GM12878 (cell line): ENCODE results near the gene KCNH5. TPM values are rescaled to one million over a fixed set of nuclear protein-coding genes. Genes with fewer than 3 reads are reported as not detected.

Source experiments
- ATAC-seq: fragments of 200-7000 bp; cut with Tn5 transposase; 3 replicates; pipeline ENCODE4 v1.9.1; 2020; ENCODE audit warnings: mild to moderate bottlenecking, moderate library complexity
- BruUV-seq: library from RNA; stranded (reverse); fragments of 400-500 nt; replicated peaks from 2 replicates; lab custom pipeline; 2021; lab: Mats Ljungman, UMichigan
- CTCF ChIA-PET: fragments of 300-600 bp; sonication (Branson Sonifier 250); formaldehyde crosslinking; extraction: SDS; loops from one replicate; lab custom pipeline; 2021; ENCODE audit warnings: inconsistent platforms; lab: Yijun Ruan, JAX
- POLR2A ChIA-PET: fragments of 350-600 bp; formaldehyde crosslinking; extraction: SDS; loops from one replicate; lab custom pipeline; 2021; ENCODE audit warnings: inconsistent platforms; lab: Charles Lee
- RAD21 ChIA-PET: fragments of 300-600 bp; sonication (Branson Sonifier 250); formaldehyde crosslinking; loops from one replicate; lab custom pipeline; 2023; ENCODE audit warnings: antibody characterized with exemption; ENCODE audit not compliant: unreplicated experiment; lab: Charles Lee
- SMC1A ChIA-PET: fragments of 300-600 bp; sonication (Branson Sonifier 250); formaldehyde crosslinking; loops from one replicate; lab custom pipeline; 2023; ENCODE audit not compliant: unreplicated experiment, uncharacterized antibody; lab: Charles Lee
- DNase-seq: peaks from one replicate; pipeline ENCODE4 v3.0.0-alpha.2; 2011; ENCODE audit warnings: low read depth, low spot score
- FAIRE-seq: peaks from 3 replicates; lab custom pipeline; 2011; peaks lifted over from hg19 to GRCh38; lab: Jason Lieb, UNC
- H2AFZ ChIP-seq: 2 replicates; pipeline ENCODE4 v1.6.0; 2011; ENCODE audit warnings: low read depth, low read length, control low read depth; ENCODE audit not compliant: control insufficient read depth
- H3K27ac ChIP-seq: 2 replicates; pipeline ENCODE4 v1.5.1; 2011; ENCODE audit warnings: control low read depth; ENCODE audit not compliant: control insufficient read depth, insufficient read depth
- H3K27me3 ChIP-seq, 2 experiments: replicated peaks in 1 of 2; 2 replicates each; pipeline versions ENCODE4 v1.6.0 to v1.6.1; 2011; ENCODE audit warnings: low read length in 1 of 2; ENCODE audit not compliant: control insufficient read depth in 2 of 2, insufficient read depth in 2 of 2
- H3K36me3 ChIP-seq, 2 experiments: 2 replicates each; pipeline ENCODE4 v1.5.1; 2011; ENCODE audit warnings: low read length in 1 of 2; ENCODE audit not compliant: control insufficient read depth in 2 of 2, insufficient read depth in 2 of 2
- H3K4me1 ChIP-seq: 2 replicates; pipeline ENCODE4 v1.6.1; 2011; ENCODE audit warnings: mild to moderate bottlenecking, low read length, moderate library complexity, mixed read lengths; ENCODE audit not compliant: control insufficient read depth, insufficient read depth
- H3K4me2 ChIP-seq: 2 replicates; pipeline ENCODE4 v1.6.0; 2011; ENCODE audit warnings: control low read depth; ENCODE audit not compliant: control insufficient read depth, insufficient read depth
- H3K4me3 ChIP-seq: fragments of 200-600 bp; sonication (generic); 2 replicates; pipeline ENCODE4 v1.5.1; 2016
- H3K79me2 ChIP-seq: 2 replicates; pipeline ENCODE4 v1.6.0; 2011; ENCODE audit warnings: low read length; ENCODE audit not compliant: control insufficient read depth, insufficient read depth
- H3K9ac ChIP-seq: 2 replicates; pipeline ENCODE4 v1.8.0; 2011; ENCODE audit warnings: low read length, control low read depth, mixed read lengths; ENCODE audit not compliant: control insufficient read depth, insufficient read depth
- H3K9me3 ChIP-seq: replicated peaks from 3 replicates; pipeline ENCODE4 v1.5.1; 2011; ENCODE audit warnings: mild to moderate bottlenecking, low read length; ENCODE audit not compliant: control insufficient read depth, insufficient read depth
- H4K20me1 ChIP-seq: 2 replicates; pipeline ENCODE4 v1.6.0; 2011; ENCODE audit not compliant: control insufficient read depth, insufficient read depth
- ASH2L ChIP-seq: fragments of 300-600, 200-600 bp; sonication (generic); IDR thresholded peaks from 2 replicates; pipeline ENCODE4 v1.6.1; 2017; ENCODE audit warnings: low read depth, mild to moderate bottlenecking, borderline replicate concordance
- BACH1 ChIP-seq: fragments of 450-650 bp; IDR thresholded peaks from 2 replicates; pipeline ENCODE4 v1.6.1; 2017; ENCODE audit warnings: mild to moderate bottlenecking, borderline replicate concordance
- BCL3 ChIP-seq: IDR thresholded peaks from 2 replicates; pipeline ENCODE4 v1.6.1; 2011; ENCODE audit warnings: borderline replicate concordance, low read depth, mild to moderate bottlenecking, moderate library complexity, low read length; ENCODE audit not compliant: insufficient read depth, poor library complexity, severe bottlenecking
- BCLAF1 ChIP-seq: fragments of 450-650 bp; IDR thresholded peaks from 2 replicates; pipeline ENCODE4 v1.6.1; 2017; ENCODE audit warnings: antibody characterized with exemption, mild to moderate bottlenecking, moderate library complexity
- BRCA1 ChIP-seq: IDR thresholded peaks from 2 replicates; pipeline ENCODE4 v1.6.1; 2011; ENCODE audit warnings: low read depth, low read length, improper control_type of control experiment
- ETV6 ChIP-seq, 2 experiments: fragments of 450-650 bp in 1 of 2; IDR thresholded peaks in 1 of 2; conservative IDR thresholded peaks in 1 of 2; 2 replicates each; pipeline ENCODE4 v1.6.1; 2014; ENCODE audit warnings: antibody characterized with exemption in 1 of 2, borderline replicate concordance in 1 of 2, low read depth in 1 of 2, mild to moderate bottlenecking in 1 of 2, moderate library complexity in 1 of 2
- IRF4 ChIP-seq: IDR thresholded peaks from 2 replicates; pipeline ENCODE4 v1.6.1; 2011; ENCODE audit warnings: low read depth, low read length
- MTA2 ChIP-seq: fragments of 450-650 bp; IDR thresholded peaks from 2 replicates; pipeline ENCODE4 v1.6.1; 2016; ENCODE audit warnings: low read depth, mild to moderate bottlenecking, moderate library complexity
- MXI1 ChIP-seq: fragments of 150-350 bp; IDR thresholded peaks from 2 replicates; pipeline ENCODE4 v1.6.1; 2011; ENCODE audit warnings: low read depth, mild to moderate bottlenecking, inconsistent platforms, low read length, improper control_type of control experiment
- NR2C2 ChIP-seq: IDR thresholded peaks from 2 replicates; pipeline ENCODE4 v1.6.1; 2011; ENCODE audit warnings: borderline replicate concordance, low read depth; ENCODE audit not compliant: control insufficient read depth, insufficient read length
- PAX8 ChIP-seq: fragments of 450-650 bp; IDR thresholded peaks from 2 replicates; pipeline ENCODE4 v1.6.1; 2017; ENCODE audit warnings: mild to moderate bottlenecking, moderate library complexity
- RELB ChIP-seq: fragments of 450-650 bp; IDR thresholded peaks from 2 replicates; pipeline ENCODE4 v1.6.1; 2017; ENCODE audit warnings: low read depth, mild to moderate bottlenecking, moderate library complexity
- SMC3 ChIP-seq: IDR thresholded peaks from 2 replicates; pipeline ENCODE4 v1.6.1; 2011; ENCODE audit warnings: low read length, improper control_type of control experiment, borderline replicate concordance
- TCF12 ChIP-seq: IDR thresholded peaks from 2 replicates; pipeline ENCODE4 v1.6.1; 2011; ENCODE audit warnings: low read depth, mild to moderate bottlenecking, low read length
- WRNIP1 ChIP-seq: IDR thresholded peaks from 2 replicates; pipeline ENCODE4 v1.6.1; 2011; ENCODE audit warnings: low read depth, low read length, improper control_type of control experiment, borderline replicate concordance
- ZBTB4 ChIP-seq: fragments of 450-650 bp; formaldehyde crosslinking; IDR thresholded peaks from 2 replicates; pipeline ENCODE4 v1.4.0; 2022; ENCODE audit warnings: mild to moderate bottlenecking, moderate library complexity
- whole genome bisulfite sequencing: methylation state at CpG from one replicate; pipeline ENCODE4 v1.1.6; 2016; ENCODE audit warnings: low lambda C conversion rate; ENCODE audit not compliant: insufficient replicate concordance, insufficient coverage; ENCODE audit errors: missing lambda C conversion rate; 5-methylcytosine and 5-hydroxymethylcytosine counted together
- in situ Hi-C: fragments of 300-500 bp; cut with MboI; formaldehyde crosslinking; loops from 9 replicates; pipeline ENCODE4 v1.14.3; 2018; ENCODE audit warnings: mixed read lengths
- intact Hi-C: fragments of 100-400 bp; cut with micrococcal nuclease; formaldehyde crosslinking; loops from one replicate; pipeline ENCODE4 v1.14.2; 2022; ENCODE audit not compliant: unreplicated experiment
- polyA plus RNA-seq, 11 experiments: library from polyadenylated mRNA; depleted of rRNA in 4 of 11; unstranded in 6 of 11; stranded (reverse) in 5 of 11; fragments of >200 nt; fragmentation: Nextera tagmentation in 4 of 11; fragmentation: Illumina TruSeq in 1 of 11; extraction: Ambion mirVana in 4 of 11; extraction: Trizol in 1 of 11; gene quantifications; 1 replicate in 1 of 11; 2 replicates in 10 of 11; pipeline versions ENCODE4 v1.2.1 to v1.2.3, GENCODE V29; 2011 to 2016; ENCODE audit warnings: inconsistent platforms in 2 of 11, missing spikeins in 2 of 11, low read depth in 1 of 11
- total RNA-seq, 4 experiments: library from RNA; depleted of rRNA in 3 of 4; stranded (reverse); fragments of >200 nt in 3 of 4; fragmentation: Illumina TruSeq in 1 of 4; extraction: Trizol in 1 of 4; gene quantifications; 2 replicates each; pipeline versions ENCODE4 v1.2.1 to v1.2.3, GENCODE V29; 2013 to 2021

Gene KCNH5
- total and polyA plus RNA-seq, 10 of the 15 experiments (the other 5 are each of a cell fraction or from before 2014, with no cell fraction given) = under 0.01 to 0.04 (median 0.04) TPM; not detected in 7

- Histone ChIP-seq H3K36me3 (no peaks in the 10 kb centered on the region), H3K4me2 (no peak overlapping the region), H3K9me3 (no peaks in the 10 kb centered on the region), H2AFZ (no peak overlapping the region), H3K79me2 (no peaks in the 10 kb centered on the region), H3K4me3 (no peak overlapping the region), H3K9ac (no peak overlapping the region), H3K27me3 (no peaks in the 10 kb centered on the region), H3K27ac (no peak overlapping the region), H4K20me1 (no peaks in the 10 kb centered on the region), H3K4me1 (no peaks in the 10 kb centered on the region)
- ATAC-seq (no peak), DNase-seq (no peak), FAIRE-seq (no peak)
- no TSS peak for BruUV-seq
- RAD21 ChIA-PET = no interaction called here
- intact Hi-C loops (no loop called here), in situ Hi-C loops (no loop called here)
- CTCF ChIA-PET = no interaction called here
- POLR2A ChIA-PET = no interaction called here
- SMC1A ChIA-PET = no interaction called here
- 78% methylated on average over 2 of the region's 2 CpGs for WGBS
- no peak for TF ChIP-seq ETV6 (conservative IDR thresholded peaks at IDR 0.05 in 1 of 2, IDR thresholded peaks at IDR 0.05 in 1 of 2; ENCODE audit: borderline replicate concordance in 1 of 2, low read depth in 1 of 2)
- TF ChIP-seq NR2C2 = no peak
- no peak for TF ChIP-seq BCL3
- no peak for TF ChIP-seq IRF4
- no peak for TF ChIP-seq TCF12
- TF ChIP-seq BRCA1 = no peak
- TF ChIP-seq SMC3 = no peak
- TF ChIP-seq MTA2 = no peak
- no peak for TF ChIP-seq PAX8
- TF ChIP-seq ASH2L = no peak
- no peak for TF ChIP-seq BACH1
- no peak for TF ChIP-seq WRNIP1
- no peak for TF ChIP-seq ZBTB4
- no peak for TF ChIP-seq RELB
- TF ChIP-seq BCLAF1 = no peak
- TF ChIP-seq MXI1 = no peak
Observed at GRCh38 chr14:62952226-62952625, 93.0 kb downstream of the KCNH5 start.
